Central memory CD8-positive, alpha-beta T cell (primary cell): ENCODE data around the gene KCMF1.

Experiments
- ATAC-seq: fragments of 150-1000 bp; cut with Tn5 transposase; replicated peaks from 2 replicates; pipeline ENCODE4 v1.10.0; 2022; ENCODE audit warnings: mild to moderate bottlenecking, moderate FRiP score, moderate number of reproducible peaks; ENCODE audit not compliant: poor library complexity, severe bottlenecking; ENCODE audit errors: extremely low read depth
- DNase-seq, 2 donors: peaks; one replicate each; pipeline ENCODE4 v3.0.0; 2021; ENCODE audit warnings: low spot score in 2 of 2
- H3K27ac Mint-ChIP-seq: one replicate; pipeline ENCODE4 v1.8.0; 2022; ENCODE audit warnings: low read depth, mild to moderate bottlenecking, moderate library complexity, mixed read lengths
- H3K27me3 Mint-ChIP-seq: one replicate; pipeline ENCODE4 v1.8.0; 2022; ENCODE audit warnings: mixed read lengths
- H3K36me3 Mint-ChIP-seq: one replicate; pipeline ENCODE4 v1.8.0; 2022; ENCODE audit warnings: mild to moderate bottlenecking, moderate library complexity, mixed read lengths; ENCODE audit not compliant: insufficient read depth
- H3K4me1 Mint-ChIP-seq: one replicate; pipeline ENCODE4 v1.8.0; 2022; ENCODE audit warnings: mixed read lengths
- H3K4me3 Mint-ChIP-seq: one replicate; pipeline ENCODE4 v1.8.0; 2022; ENCODE audit warnings: mild to moderate bottlenecking, moderate library complexity, mixed read lengths
- H3K9me3 Mint-ChIP-seq: one replicate; pipeline ENCODE4 v1.8.0; 2022; ENCODE audit warnings: mixed read lengths

The KCMF1 gene

DNA sequence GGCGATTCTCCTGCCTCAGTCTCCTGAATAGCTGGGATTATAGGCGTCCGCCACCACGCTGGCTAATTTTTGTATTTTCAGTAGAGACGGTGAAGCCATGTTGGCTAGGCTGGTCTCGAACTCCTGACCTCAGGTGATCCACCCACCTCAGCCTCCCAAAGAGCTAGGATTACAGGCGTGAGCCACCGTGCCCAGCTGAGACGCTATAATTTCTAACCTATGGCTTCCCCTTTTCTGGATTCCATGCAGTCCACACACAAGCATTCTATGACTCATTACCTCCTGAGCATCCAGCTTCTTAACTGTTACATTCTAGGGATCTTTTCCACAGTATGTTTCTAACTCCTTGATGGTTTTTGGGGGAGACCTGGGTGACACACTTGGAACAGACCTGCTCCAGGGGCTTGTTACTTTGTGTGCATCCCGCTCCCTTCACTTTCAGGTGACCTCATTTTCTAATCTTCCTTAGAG, 11.8 kb upstream of the KCMF1 start:
- DNase-seq (no peak), ATAC-seq (no peak)
- H3K36me3 Mint-ChIP-seq = peaks cover 9% of the 10 kb centered on the region
- no peak overlapping the region for H3K4me3 Mint-ChIP-seq
- peaks cover 19% of the 10 kb centered on the region for H3K4me1 Mint-ChIP-seq
- no peaks in the 10 kb centered on the region for H3K9me3 Mint-ChIP-seq
- H3K27ac Mint-ChIP-seq = no peak overlapping the region
- H3K27me3 Mint-ChIP-seq = no peaks in the 10 kb centered on the region

DNA sequence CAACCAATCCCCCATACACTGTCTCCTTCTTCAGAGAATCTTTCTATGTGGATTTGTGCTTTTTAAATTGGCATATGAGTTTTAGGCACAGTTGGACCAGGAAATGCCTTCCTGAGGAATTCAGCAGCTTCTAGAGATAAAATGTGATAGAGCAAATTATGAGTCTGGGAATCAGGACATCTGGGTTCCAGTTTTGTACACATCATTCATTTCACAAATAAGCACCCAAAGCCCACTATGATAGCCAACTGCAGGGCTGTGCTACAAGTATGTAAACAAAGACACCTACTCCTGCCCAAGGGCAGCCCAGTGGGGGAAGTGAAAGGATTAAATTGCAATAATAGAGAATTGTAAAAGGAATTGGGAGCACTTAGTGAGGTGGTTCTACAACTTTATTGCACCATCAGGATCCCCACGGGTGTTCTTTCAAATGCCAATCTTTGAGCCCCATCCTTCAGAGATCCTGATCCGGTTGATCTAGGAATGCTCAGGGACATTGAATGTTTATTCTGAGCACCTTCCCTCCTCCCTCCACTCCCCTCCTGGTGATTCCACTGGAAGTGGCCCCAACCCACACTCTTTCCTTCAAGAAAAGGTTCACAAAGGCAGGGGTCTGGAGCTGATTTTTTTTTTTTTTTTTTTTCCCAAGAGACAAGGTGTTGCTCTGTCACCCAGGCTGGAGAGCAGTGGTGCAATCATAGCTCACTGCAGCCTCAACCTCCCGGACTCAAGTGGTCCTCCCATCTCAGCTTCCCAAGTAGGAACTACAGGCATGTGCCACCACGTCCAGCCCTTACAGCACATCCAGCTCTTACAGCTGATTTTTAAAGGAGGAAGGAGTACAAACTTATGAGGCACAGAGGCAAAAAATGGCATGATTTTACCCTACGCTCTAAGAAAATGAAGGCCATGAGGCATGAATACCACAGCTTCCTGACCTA, 11.1 kb upstream of the KCMF1 start:
- no peak for ATAC-seq
- Mint-ChIP-seq H3K4me1 (peaks cover 23% of the 10 kb centered on the region), H3K27me3 (no peaks in the 10 kb centered on the region), H3K36me3 (peaks cover 12% of the 10 kb centered on the region), H3K9me3 (no peaks in the 10 kb centered on the region), H3K4me3 (no peak overlapping the region), H3K27ac (no peak overlapping the region)
- no peak for DNase-seq

DNA sequence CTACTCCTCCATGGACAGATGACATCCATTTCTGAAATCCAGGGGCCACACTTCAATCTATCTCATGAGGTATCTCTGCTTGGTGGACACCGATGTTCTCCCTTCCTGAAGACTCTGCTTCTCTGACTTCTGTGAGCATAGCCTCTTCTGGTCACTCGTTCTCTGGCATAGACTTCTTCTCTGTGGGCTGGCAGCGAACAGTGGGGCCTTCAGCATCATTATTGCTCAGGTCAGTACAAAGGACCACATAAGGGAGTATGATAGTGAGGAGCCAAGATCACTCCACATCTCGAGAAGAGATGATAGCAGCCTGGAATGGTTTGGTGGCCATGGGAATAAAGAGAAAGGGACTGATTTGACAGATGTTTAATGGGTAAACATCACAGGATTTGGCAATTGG, 8.0 kb upstream of the KCMF1 start:
- no peaks in the 10 kb centered on the region for H3K27me3 Mint-ChIP-seq
- ATAC-seq (no peak), DNase-seq (no peak)
- peak overlapping the region; percentile 48 for H3K27ac Mint-ChIP-seq
- no peaks in the 10 kb centered on the region for H3K9me3 Mint-ChIP-seq
- H3K4me1 Mint-ChIP-seq = peaks cover 33% of the 10 kb centered on the region
- H3K4me3 Mint-ChIP-seq = no peak overlapping the region
- H3K36me3 Mint-ChIP-seq = peaks cover 22% of the 10 kb centered on the region

DNA sequence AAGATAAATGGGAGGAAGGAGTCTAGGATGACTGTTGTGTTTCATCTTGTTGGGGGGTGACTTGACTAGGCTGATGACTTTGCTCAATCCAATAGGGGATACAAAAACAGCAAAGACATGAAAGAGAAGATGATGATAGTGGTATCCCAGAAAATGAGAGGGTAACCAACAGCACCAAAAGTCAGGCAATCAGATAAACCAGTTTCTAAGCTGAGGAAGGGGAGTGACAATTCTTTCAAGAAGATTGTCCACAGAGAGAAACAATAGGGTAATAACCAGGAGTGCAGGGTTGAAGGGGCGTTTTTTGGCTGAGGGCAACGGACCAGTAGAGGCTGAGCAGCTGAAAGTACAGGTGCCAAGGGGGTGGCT, 7.7 kb upstream of the KCMF1 start:
- Mint-ChIP-seq H3K9me3 (no peaks in the 10 kb centered on the region), H3K27me3 (no peaks in the 10 kb centered on the region), H3K27ac (peak overlapping the region; percentile 48), H3K4me1 (peaks cover 37% of the 10 kb centered on the region), H3K36me3 (peaks cover 23% of the 10 kb centered on the region), H3K4me3 (no peak overlapping the region)
- DNase-seq (no peak), ATAC-seq (no peak)

DNA sequence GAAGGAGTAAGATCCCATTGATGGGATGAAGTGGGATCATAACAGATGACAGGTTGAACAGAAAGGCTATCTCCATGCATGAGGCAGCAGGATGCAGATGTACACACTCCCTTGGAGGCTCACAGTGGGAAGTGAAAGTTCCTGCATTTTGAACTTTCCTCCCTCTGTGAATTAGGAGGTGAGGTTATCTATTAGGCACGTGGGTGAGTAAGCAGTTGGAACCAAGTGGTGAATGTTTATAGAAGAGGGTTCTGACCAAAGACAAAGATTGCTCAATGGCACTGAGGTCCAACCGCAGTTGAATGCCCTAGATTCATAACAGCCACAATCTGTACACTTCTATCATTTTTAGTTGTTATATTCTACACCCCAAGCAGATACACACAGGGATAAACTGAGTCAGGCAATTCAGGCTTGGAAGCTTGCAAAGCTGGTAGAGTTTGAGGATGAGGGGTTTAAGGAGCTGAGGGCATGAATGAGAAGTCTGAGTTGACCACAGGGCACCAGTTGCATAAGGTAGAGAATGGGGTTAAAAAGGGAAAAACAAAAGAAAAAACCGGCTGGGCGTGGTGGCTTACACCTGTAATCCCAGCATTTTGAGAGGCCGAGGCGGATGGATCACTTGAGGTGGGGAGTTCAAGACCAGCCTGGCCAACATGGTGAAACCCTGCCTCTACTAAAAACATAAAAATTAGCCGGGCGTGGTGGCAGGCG, 7.1 kb upstream of the KCMF1 start:
- Mint-ChIP-seq H3K27me3 (no peaks in the 10 kb centered on the region), H3K4me1 (peaks cover 40% of the 10 kb centered on the region), H3K36me3 (peaks cover 23% of the 10 kb centered on the region), H3K27ac (peak overlapping the region; percentile 65), H3K4me3 (no peak overlapping the region), H3K9me3 (no peaks in the 10 kb centered on the region)
- ATAC-seq = no peak
- no peak for DNase-seq

DNA sequence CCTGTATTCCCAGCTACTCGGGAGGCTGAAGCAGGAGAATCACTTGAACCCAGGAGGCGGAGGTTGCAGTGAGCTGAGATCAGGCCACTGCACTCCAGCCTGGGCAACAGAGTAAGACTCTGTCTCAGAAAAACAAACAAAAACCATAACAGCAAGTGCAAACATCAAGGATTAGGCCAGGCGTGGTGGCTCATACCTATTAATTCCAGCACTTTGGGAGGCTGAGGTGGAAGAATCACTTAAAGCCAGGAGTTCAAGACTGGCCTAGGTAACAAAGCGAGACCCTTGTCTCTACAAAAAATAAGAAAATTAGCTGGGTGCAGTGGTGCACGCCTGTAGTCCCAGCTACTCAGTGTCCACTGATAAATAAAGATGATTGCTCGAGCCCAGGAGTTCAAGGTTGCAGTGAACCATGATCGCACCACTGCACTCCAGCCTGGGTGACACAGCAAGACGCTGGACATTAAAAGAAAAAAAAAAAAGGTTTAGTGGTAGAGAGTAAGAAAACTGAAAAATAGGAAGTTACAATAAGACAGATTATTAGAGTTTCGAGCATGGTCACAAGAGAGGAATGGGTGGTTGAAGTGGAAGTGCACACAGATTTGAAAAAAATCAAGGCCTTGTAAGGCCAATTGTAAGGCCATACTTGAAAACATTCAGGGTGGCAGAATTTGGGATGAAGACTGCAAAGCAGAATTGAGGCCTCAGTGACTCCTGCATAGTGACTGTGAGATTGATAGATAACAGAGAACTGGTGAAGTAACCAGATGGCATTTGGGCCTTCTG, 6.4 kb upstream of the KCMF1 start:
- DNase-seq = no peak
- peak overlapping the region; percentile 65 for H3K27ac Mint-ChIP-seq
- peaks cover 29% of the 10 kb centered on the region for H3K36me3 Mint-ChIP-seq
- H3K4me1 Mint-ChIP-seq = peaks cover 47% of the 10 kb centered on the region
- no peak for ATAC-seq
- no peak overlapping the region for H3K4me3 Mint-ChIP-seq
- no peaks in the 10 kb centered on the region for H3K9me3 Mint-ChIP-seq
- H3K27me3 Mint-ChIP-seq = no peaks in the 10 kb centered on the region

DNA sequence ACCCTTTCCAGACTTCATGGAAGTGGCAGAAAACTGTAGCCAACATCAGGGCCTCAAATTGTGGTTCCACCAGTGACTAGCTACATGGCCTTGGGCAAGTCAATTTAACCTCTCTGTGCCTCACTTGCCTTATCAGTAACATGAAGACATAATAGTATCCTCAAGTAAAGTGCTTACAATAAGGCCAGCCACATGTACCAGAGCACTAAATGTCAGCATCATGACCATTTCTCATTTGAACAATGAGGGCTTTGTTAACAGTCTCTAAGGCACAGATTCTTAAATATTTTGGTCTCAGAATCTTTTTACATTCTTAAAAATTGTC, 5.8 kb upstream of the KCMF1 start:
- H3K4me3 Mint-ChIP-seq = no peak overlapping the region
- no peak overlapping the region for H3K27ac Mint-ChIP-seq
- no peak for DNase-seq
- H3K4me1 Mint-ChIP-seq = peaks cover 53% of the 10 kb centered on the region
- no peaks in the 10 kb centered on the region for H3K9me3 Mint-ChIP-seq
- H3K36me3 Mint-ChIP-seq = peaks cover 35% of the 10 kb centered on the region
- no peak for ATAC-seq
- no peaks in the 10 kb centered on the region for H3K27me3 Mint-ChIP-seq

DNA sequence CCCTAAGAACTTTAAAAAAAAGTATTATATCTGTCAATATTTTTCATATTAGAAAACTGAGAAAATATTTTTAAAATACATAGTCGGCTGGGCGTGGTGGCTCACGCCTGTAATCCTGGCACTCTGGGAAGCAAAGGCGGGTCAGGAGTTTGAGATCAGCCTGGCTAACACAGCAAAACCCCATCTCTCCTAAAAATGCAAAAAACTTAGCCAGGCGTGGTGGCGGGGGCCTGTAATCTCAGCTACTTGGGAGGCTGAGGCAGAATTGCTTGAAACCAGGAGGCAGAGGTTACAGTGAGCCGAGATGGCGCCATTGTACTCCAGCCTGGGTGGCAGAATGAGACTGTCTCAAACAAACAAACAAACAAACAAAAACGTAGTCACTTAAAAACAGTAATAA, 5.1 kb upstream of the KCMF1 start:
- no peak for ATAC-seq
- peaks cover 38% of the 10 kb centered on the region for H3K36me3 Mint-ChIP-seq
- H3K4me1 Mint-ChIP-seq = peaks cover 53% of the 10 kb centered on the region
- H3K4me3 Mint-ChIP-seq = no peak overlapping the region
- no peaks in the 10 kb centered on the region for H3K9me3 Mint-ChIP-seq
- no peak overlapping the region for H3K27ac Mint-ChIP-seq
- no peaks in the 10 kb centered on the region for H3K27me3 Mint-ChIP-seq
- DNase-seq = no peak

DNA sequence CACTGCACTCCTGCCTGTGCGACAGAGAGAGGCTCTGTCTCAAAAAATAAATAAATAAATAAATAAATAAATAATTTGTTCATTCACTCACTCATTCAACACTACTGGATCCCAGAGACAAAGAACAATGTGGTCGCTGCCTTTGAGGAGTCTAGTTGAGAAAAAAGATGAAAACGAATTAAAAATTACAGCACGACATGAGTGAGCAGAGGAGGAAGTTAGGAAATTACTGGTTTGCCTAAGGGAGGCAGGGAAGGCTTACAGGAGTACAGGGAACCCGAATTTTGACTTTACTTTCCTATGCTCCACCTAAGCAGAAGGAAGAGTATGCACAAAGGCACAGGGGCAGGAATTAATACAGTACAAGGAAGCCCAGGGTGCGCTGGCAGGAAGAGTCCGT, 4.2 kb upstream of the KCMF1 start:
- Mint-ChIP-seq H3K36me3 (peaks cover 32% of the 10 kb centered on the region), H3K27me3 (no peaks in the 10 kb centered on the region), H3K4me3 (no peak overlapping the region), H3K27ac (no peak overlapping the region), H3K4me1 (peaks cover 53% of the 10 kb centered on the region), H3K9me3 (no peaks in the 10 kb centered on the region)
- DNase-seq (no peak), ATAC-seq (no peak)

DNA sequence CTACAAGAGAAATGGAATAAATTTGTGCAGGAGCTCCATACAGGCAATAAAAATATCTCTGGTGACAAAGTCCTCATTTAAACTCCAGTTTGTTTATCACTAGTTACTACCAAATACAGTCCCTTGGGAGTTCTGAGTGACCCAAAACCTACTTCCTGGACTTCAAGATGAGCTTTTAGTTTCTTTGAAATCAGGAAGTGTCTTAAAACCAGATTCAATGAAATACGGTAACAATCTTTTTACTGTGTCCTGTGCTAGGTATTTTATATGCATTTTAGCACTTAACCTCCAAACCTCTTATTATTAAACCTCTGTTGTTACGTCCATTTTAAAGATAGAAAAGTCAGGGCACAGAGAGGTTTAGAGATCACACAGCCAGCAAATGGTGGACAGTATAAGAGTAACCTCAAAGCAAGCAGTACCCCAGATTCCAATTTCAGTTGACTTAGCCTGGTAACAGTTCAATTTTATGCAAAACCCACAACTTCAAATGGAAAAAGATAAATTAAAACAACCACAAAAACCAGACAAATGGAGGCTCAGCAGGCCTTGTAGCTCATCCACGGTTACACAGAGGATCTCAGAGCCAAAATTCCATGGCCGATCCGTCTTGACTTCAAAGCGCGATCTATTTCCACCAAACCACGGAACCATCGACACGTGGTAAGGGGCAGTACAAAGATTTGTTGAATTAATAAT, 1.3 kb upstream of the KCMF1 start:
- no peak for DNase-seq
- peak; percentile 6 for ATAC-seq
- peaks cover 59% of the 10 kb centered on the region for H3K4me1 Mint-ChIP-seq
- H3K27me3 Mint-ChIP-seq = no peaks in the 10 kb centered on the region
- H3K27ac Mint-ChIP-seq = peak overlapping the region; percentile 98
- peak overlapping the region; percentile 100 for H3K4me3 Mint-ChIP-seq
- no peaks in the 10 kb centered on the region for H3K9me3 Mint-ChIP-seq
- peaks cover 34% of the 10 kb centered on the region for H3K36me3 Mint-ChIP-seq

DNA sequence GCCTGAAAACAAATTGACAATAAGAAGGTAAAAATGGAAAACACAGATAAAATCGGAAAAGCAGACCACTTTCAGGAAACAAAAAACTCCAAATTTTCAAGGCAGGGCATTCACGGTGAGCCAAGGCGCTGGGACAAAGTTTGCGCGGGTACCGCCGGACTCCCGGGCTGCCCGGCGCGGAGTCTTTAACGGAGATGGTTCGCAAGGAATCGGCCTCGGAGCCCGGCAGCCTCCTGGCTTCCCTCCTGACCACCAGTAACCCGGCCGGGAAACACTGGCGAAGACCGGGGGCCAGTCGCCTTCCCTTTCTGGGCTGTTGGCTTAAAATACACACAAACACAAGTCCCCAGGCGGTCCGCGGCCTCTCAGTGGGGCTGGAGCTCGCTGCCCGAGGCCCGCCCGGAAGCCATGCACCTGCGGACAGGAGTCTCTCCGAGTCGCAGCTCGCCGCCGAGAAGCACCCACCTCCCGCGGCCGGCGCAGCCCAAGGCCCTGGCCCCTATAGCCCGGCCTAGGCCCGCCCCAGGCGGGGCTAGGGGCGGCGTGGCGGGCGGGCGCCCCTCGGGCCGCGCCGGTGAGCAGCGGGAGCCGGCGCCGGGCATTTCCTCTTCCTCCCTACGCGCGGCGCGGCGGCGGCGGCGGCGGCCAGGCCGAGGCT, 622 bp upstream of the KCMF1 start:
- Mint-ChIP-seq H3K36me3 (peaks cover 29% of the 10 kb centered on the region), H3K27ac (peak overlapping the region; percentile 98), H3K4me1 (peaks cover 55% of the 10 kb centered on the region), H3K9me3 (no peaks in the 10 kb centered on the region), H3K4me3 (peak overlapping the region; percentile 100), H3K27me3 (no peaks in the 10 kb centered on the region)
- peak; percentile 38 to 40 for DNase-seq
- ATAC-seq = peak; percentile 22
